Activated T-cell treated with anti-CD3 and anti-CD28 coated beads for 24 hours (primary cell): Measurements from ENCODE around the gene TNS4.

Experiments used
- DNase-seq: peaks from one replicate; pipeline ENCODE4 v3.0.0-alpha.2; 2020; ENCODE audit warnings: low read depth

Gene TNS4

GRCh38 chr17:40536295-40537171 lies 35.1 kb upstream of the TNS4 start:
- no peak for DNase-seq

- DNase-seq = no peak
Measured at GRCh38 chr17:40535924-40536294, 34.5 kb upstream of the TNS4 start.

- DNase-seq = no peak
Measured at GRCh38 chr17:40535438-40535837, 34.0 kb upstream of the TNS4 start.

- DNase-seq = no peak
Measured at GRCh38 chr17:40534371-40535189, 33.2 kb upstream of the TNS4 start.

GRCh38 chr17:40533896-40534295 lies 32.5 kb upstream of the TNS4 start:
- no peak for DNase-seq

- DNase-seq = no peak
Measured at GRCh38 chr17:40532520-40533253, 31.3 kb upstream of the TNS4 start.

GRCh38 chr17:40531051-40531991 lies 29.9 kb upstream of the TNS4 start:
- peak; percentile 76 for DNase-seq

GRCh38 chr17:40530531-40530994 lies 29.1 kb upstream of the TNS4 start:
- DNase-seq = no peak

- DNase-seq = no peak
Measured at GRCh38 chr17:40529991-40530390, 28.6 kb upstream of the TNS4 start.

- DNase-seq = no peak
Measured at GRCh38 chr17:40528692-40529417, 27.4 kb upstream of the TNS4 start.

- DNase-seq = no peak
Measured at GRCh38 chr17:40526668-40527067, 25.2 kb upstream of the TNS4 start.

- no peak for DNase-seq
Measured at GRCh38 chr17:40525294-40525693, 23.9 kb upstream of the TNS4 start.

GRCh38 chr17:40524243-40524965 lies 23.0 kb upstream of the TNS4 start:
- DNase-seq = no peak

GRCh38 chr17:40522961-40523310 lies 21.5 kb upstream of the TNS4 start:
- DNase-seq = no peak

- no peak for DNase-seq
Measured at GRCh38 chr17:40522250-40522960, 21.0 kb upstream of the TNS4 start.

GRCh38 chr17:40520991-40521453 lies 19.6 kb upstream of the TNS4 start:
- DNase-seq = no peak

GRCh38 chr17:40519089-40519775 lies 17.8 kb upstream of the TNS4 start:
- no peak for DNase-seq

- no peak for DNase-seq
Measured at GRCh38 chr17:40518401-40519088, 17.1 kb upstream of the TNS4 start.
